ENCODE measurements around the gene TMA7.

- TF ChIP-seq CTCF (tag by site-specific recombination; IDR thresholded peaks at IDR 0.05) = no peak
- TF ChIP-seq ZNF488 (tag by site-specific recombination; IDR thresholded peaks at IDR 0.05) = no peak
- no peak for TF ChIP-seq ZBTB8A (tag by site-specific recombination; IDR thresholded peaks at IDR 0.05)
- TF ChIP-seq, protein P1, sequence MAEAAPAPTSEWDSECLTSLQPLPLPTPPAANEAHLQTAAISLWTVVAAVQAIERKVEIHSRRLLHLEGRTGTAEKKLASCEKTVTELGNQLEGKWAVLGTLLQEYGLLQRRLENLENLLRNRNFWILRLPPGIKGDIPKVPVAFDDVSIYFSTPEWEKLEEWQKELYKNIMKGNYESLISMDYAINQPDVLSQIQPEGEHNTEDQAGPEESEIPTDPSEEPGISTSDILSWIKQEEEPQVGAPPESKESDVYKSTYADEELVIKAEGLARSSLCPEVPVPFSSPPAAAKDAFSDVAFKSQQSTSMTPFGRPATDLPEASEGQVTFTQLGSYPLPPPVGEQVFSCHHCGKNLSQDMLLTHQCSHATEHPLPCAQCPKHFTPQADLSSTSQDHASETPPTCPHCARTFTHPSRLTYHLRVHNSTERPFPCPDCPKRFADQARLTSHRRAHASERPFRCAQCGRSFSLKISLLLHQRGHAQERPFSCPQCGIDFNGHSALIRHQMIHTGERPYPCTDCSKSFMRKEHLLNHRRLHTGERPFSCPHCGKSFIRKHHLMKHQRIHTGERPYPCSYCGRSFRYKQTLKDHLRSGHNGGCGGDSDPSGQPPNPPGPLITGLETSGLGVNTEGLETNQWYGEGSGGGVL (tag by site-specific recombination; IDR thresholded peaks at IDR 0.05) = no peak
- no peak for TF ChIP-seq GLIS2 (tag by site-specific recombination; IDR thresholded peaks at IDR 0.05)
- TF ChIP-seq, protein P2, sequence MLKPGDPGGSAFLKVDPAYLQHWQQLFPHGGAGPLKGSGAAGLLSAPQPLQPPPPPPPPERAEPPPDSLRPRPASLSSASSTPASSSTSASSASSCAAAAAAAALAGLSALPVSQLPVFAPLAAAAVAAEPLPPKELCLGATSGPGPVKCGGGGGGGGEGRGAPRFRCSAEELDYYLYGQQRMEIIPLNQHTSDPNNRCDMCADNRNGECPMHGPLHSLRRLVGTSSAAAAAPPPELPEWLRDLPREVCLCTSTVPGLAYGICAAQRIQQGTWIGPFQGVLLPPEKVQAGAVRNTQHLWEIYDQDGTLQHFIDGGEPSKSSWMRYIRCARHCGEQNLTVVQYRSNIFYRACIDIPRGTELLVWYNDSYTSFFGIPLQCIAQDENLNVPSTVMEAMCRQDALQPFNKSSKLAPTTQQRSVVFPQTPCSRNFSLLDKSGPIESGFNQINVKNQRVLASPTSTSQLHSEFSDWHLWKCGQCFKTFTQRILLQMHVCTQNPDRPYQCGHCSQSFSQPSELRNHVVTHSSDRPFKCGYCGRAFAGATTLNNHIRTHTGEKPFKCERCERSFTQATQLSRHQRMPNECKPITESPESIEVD (tag by site-specific recombination; IDR thresholded peaks at IDR 0.05) = no peak
- TF ChIP-seq, protein P3, sequence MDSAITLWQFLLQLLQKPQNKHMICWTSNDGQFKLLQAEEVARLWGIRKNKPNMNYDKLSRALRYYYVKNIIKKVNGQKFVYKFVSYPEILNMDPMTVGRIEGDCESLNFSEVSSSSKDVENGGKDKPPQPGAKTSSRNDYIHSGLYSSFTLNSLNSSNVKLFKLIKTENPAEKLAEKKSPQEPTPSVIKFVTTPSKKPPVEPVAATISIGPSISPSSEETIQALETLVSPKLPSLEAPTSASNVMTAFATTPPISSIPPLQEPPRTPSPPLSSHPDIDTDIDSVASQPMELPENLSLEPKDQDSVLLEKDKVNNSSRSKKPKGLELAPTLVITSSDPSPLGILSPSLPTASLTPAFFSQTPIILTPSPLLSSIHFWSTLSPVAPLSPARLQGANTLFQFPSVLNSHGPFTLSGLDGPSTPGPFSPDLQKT (IDR thresholded peaks at IDR 0.05; ENCODE audit: borderline replicate concordance, low read depth, low read length) = no peak
- TF ChIP-seq SP2 (tag by site-specific recombination; IDR thresholded peaks at IDR 0.05) = no peak
- TF ChIP-seq ZNF600 (tag by site-specific recombination; IDR thresholded peaks at IDR 0.05) = no peak
- TF ChIP-seq ZNF518A (tag by site-specific recombination; conservative IDR thresholded peaks at IDR 0.05; ENCODE audit: low read depth) = no peak
- no peak for TF ChIP-seq ZNF747 (tag by site-specific recombination; IDR thresholded peaks at IDR 0.05)
- no peak for TF ChIP-seq ZNF416 (tag by site-specific recombination; IDR thresholded peaks at IDR 0.05)
- TF ChIP-seq, protein P4, sequence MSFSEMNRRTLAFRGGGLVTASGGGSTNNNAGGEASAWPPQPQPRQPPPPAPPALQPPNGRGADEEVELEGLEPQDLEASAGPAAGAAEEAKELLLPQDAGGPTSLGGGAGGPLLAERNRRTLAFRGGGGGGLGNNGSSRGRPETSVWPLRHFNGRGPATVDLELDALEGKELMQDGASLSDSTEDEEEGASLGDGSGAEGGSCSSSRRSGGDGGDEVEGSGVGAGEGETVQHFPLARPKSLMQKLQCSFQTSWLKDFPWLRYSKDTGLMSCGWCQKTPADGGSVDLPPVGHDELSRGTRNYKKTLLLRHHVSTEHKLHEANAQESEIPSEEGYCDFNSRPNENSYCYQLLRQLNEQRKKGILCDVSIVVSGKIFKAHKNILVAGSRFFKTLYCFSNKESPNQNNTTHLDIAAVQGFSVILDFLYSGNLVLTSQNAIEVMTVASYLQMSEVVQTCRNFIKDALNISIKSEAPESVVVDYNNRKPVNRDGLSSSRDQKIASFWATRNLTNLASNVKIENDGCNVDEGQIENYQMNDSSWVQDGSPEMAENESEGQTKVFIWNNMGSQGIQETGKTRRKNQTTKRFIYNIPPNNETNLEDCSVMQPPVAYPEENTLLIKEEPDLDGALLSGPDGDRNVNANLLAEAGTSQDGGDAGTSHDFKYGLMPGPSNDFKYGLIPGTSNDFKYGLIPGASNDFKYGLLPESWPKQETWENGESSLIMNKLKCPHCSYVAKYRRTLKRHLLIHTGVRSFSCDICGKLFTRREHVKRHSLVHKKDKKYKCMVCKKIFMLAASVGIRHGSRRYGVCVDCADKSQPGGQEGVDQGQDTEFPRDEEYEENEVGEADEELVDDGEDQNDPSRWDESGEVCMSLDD (tag by site-specific recombination; IDR thresholded peaks at IDR 0.05) = no peak
Observed at GRCh38 chr3:48493203-48493501, 53.1 kb downstream of the TMA7 start.
